ENCODE data around the gene NTMT1.
A peak's percentile ranks its signal among the peaks of the same experiment; 100 is the strongest.
"Not testable (repeated sequence)": the region's sequence is repeated elsewhere in the genome, so short reads cannot be mapped to it uniquely, and the experiment has no call there.

Gene NTMT1

GRCh38 chr9:129615407-129616285 is 10.3 kb upstream of the NTMT1 start:
- no peak for DNase-seq

GRCh38 chr9:129617167-129617566 is 8.8 kb upstream of the NTMT1 start:
- DNase-seq = peak; percentile 88

- DNase-seq = peak; percentile 60
Observed at GRCh38 chr9:129619787-129620668, 5.9 kb upstream of the NTMT1 start.

- DNase-seq = no peak
Observed at GRCh38 chr9:129620669-129621295, 5.2 kb upstream of the NTMT1 start, which contains the start of gene C9orf50. TSS of gene C9orf50 (minus strand) at chr9:129621101. CDS start at chr9:129620574, 527 bp downstream.

GRCh38 chr9:129623331-129623730 is 2.6 kb upstream of the NTMT1 start:
- peak; percentile 83 for DNase-seq

- DNase-seq = peak; percentile 59
Observed at GRCh38 chr9:129624168-129624759, 1.7 kb upstream of the NTMT1 start.

GRCh38 chr9:129624947-129625346 is 1.0 kb upstream of the NTMT1 start:
- DNase-seq = peak; percentile 32

GRCh38 chr9:129626625-129627284 is 792 bp downstream of the NTMT1 start:
- DNase-seq = peak; percentile 96

GRCh38 chr9:129627556-129628440 is 1.8 kb downstream of the NTMT1 start:
- peak; percentile 53 for DNase-seq

GRCh38 chr9:129628709-129629108 is 2.7 kb downstream of the NTMT1 start:
- DNase-seq = no peak

GRCh38 chr9:129629251-129629820 is 3.4 kb downstream of the NTMT1 start:
- DNase-seq = no peak

- peak; percentile 59 for DNase-seq
Observed at GRCh38 chr9:129630967-129631673, 5.2 kb downstream of the NTMT1 start.

- DNase-seq = no peak
Observed at GRCh38 chr9:129631674-129632129, 5.7 kb downstream of the NTMT1 start.

- peak; percentile 76 for DNase-seq
Observed at GRCh38 chr9:129632460-129632859, 6.5 kb downstream of the NTMT1 start.

- no peak for DNase-seq
Observed at GRCh38 chr9:129633207-129633606, 7.2 kb downstream of the NTMT1 start.

GRCh38 chr9:129633848-129634247 is 7.9 kb downstream of the NTMT1 start:
- no peak for DNase-seq

- no peak for DNase-seq
Observed at GRCh38 chr9:129635099-129636065, 9.4 kb downstream of the NTMT1 start.

- not testable (repeated sequence) for DNase-seq
Observed at GRCh38 chr9:129636343-129636742, 10.4 kb downstream of the NTMT1 start.

- DNase-seq = no peak
Observed at GRCh38 chr9:129637102-129637501, 11.1 kb downstream of the NTMT1 start.

Measured in fibroblast of skin of right biceps (primary cell).